ENCODE measurements around the gene ABHD12B. TPM values are rescaled to one million over a fixed set of nuclear protein-coding genes. Genes with fewer than 3 reads are reported as not detected.

ABHD12B gene
- total and polyA plus RNA-seq, 9 of the 15 experiments (the other 6 are each of a cell fraction or from before 2014, with no cell fraction given) = not detected

- TF ChIP-seq CREB3 (tag; conservative IDR thresholded peaks at IDR 0.05; ENCODE audit: low read depth) (peak; percentile 44; the same call in 1 of the 2 replicates), ZBTB40 (IDR thresholded peaks at IDR 0.05) (no peak), ZBTB40 (CRISPR knock-in tag; IDR thresholded peaks at IDR 0.05) (no peak), ZNF274 (IDR thresholded peaks at IDR 0.05; ENCODE audit: borderline replicate concordance, low read depth, low read length) (no peak), ZNF696 (CRISPR knock-in tag; conservative IDR thresholded peaks at IDR 0.05) (no peak), U2AF2 (optimal IDR thresholded peaks at IDR 0.05; ENCODE audit: low read depth, low read length) (no peak), CBX3 (IDR thresholded peaks at IDR 0.05; ENCODE audit: borderline replicate concordance in 1 of 2, low read length in 2 of 2) (peak in 1 of 2 experiments; percentile 30; a peak in 1 of 3 replicates), ZNF263 (CRISPR knock-in tag; IDR thresholded peaks at IDR 0.05; ENCODE audit: borderline replicate concordance) (no peak), DMBX1 (CRISPR knock-in tag; IDR thresholded peaks at IDR 0.05; ENCODE audit: borderline replicate concordance) (peak; percentile 21; the same call in 1 of the 2 replicates), SMARCE1 (IDR thresholded peaks at IDR 0.05) (peak; percentile 90), ZNF79 (CRISPR knock-in tag; IDR thresholded peaks at IDR 0.05; ENCODE audit: low read depth) (no peak), GMEB1 (CRISPR knock-in tag; IDR thresholded peaks at IDR 0.05) (no peak), ARNT (IDR thresholded peaks at IDR 0.05) (peak in 1 of 2 experiments; percentile 61; a peak in 1 of 4 replicates), IFI16 (CRISPR knock-in tag; IDR thresholded peaks at IDR 0.05) (no peak), ZNF384 (IDR thresholded peaks at IDR 0.05; ENCODE audit: low read depth, low read length) (peak; percentile 38; the same call in 1 of the 2 replicates), POLR2A (conservative IDR thresholded peaks at IDR 0.05) (no peak)
- TF ChIP-seq, protein P1, sequence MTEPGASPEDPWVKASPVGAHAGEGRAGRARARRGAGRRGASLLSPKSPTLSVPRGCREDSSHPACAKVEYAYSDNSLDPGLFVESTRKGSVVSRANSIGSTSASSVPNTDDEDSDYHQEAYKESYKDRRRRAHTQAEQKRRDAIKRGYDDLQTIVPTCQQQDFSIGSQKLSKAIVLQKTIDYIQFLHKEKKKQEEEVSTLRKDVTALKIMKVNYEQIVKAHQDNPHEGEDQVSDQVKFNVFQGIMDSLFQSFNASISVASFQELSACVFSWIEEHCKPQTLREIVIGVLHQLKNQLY (CRISPR knock-in tag; conservative IDR thresholded peaks at IDR 0.05) = no peak
Observed at GRCh38 chr14:50926851-50927386, 55.1 kb downstream of the ABHD12B start (continued).
